GM21737 (cell line): Measurements from ENCODE around the gene SDF2.
A peak's percentile ranks its signal among the peaks of the same experiment; 100 is the strongest.
"Not testable (repeated sequence)": the region's sequence is repeated elsewhere in the genome, so short reads cannot be mapped to it uniquely, and the experiment has no call there.

Source experiments
- ATAC-seq: cut with Tn5 transposase; IDR thresholded peaks from one replicate; pipeline ENCODE4 v1.9.1; 2021; ENCODE audit warnings: mild to moderate bottlenecking, moderate library complexity; ENCODE audit not compliant: unreplicated experiment

Gene SDF2

GRCh38 chr17:28685366-28685765, 23.7 kb upstream of the SDF2 start:
- no peak for ATAC-seq

- ATAC-seq, result no peak
Measured at GRCh38 chr17:28684963-28685362, 23.3 kb upstream of the SDF2 start.

- ATAC-seq, result no peak
Measured at GRCh38 chr17:28682655-28683054, 20.9 kb upstream of the SDF2 start.

DNA sequence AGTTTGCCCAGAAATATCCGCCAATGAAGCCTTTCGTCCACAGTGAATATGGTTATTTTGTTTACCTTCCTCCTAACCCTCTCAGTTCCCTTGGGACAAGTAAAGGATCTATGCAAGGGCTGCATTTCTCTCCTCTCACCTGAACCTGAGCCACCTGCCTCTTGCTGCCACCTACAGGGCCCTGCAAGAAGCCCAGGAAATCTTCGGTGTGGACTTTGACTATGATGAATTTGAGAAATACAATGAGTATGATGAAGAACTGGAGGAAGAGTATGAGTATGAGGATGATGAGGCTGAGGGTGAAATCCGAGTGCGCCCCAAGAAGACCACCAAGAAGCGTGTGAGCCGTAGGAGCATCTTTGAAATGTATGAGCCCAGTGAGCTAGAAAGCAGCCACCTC, 14.3 kb upstream of the SDF2 start:
- ATAC-seq, result no peak

DNA sequence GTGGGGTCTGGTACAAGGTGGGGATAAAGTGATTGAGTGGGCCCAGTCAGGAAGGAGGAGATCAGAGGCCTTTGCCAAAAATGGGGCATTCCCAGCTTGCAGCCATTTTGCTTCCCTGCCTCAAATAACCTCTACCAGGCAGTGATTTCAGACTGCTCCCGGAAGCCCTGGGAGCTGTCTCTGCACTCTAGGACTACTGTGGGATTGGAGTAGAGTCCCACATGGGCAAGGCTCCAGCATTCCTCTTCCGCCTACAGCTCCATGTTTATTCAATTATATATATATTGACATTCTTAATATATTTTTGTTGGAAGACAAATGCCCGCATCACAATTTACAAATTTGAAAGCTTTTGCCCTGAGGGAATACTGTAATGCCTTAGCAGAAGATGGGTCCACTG, 13.8 kb upstream of the SDF2 start:
- ATAC-seq, result no peak

GRCh38 chr17:28669918-28670317, 8.2 kb upstream of the SDF2 start:
- ATAC-seq, result no peak

- ATAC-seq, result no peak
Measured at GRCh38 chr17:28667870-28668269, 6.2 kb upstream of the SDF2 start.

DNA sequence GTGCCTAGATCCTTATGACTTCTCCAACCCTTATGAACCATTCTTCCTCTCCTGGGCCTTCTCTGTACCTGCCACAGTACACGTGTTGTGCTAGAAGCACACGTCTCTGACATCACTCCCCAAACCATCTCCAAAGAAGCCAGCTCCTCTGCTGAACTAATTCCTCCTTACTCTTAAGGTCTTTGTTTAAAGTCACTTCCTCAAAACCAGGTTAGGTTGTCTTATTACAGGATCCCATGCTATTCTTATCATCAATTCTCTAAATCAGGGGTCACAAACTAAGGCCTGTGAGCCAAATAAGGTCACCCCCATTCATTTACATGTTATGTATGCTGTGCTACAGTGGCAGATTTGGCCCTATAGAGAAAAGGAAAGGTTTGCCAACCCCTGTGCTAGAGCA, 4.3 kb upstream of the SDF2 start:
- ATAC-seq, result no peak

- ATAC-seq, result no peak
Measured at GRCh38 chr17:28663723-28664122, 2.0 kb upstream of the SDF2 start.

DNA sequence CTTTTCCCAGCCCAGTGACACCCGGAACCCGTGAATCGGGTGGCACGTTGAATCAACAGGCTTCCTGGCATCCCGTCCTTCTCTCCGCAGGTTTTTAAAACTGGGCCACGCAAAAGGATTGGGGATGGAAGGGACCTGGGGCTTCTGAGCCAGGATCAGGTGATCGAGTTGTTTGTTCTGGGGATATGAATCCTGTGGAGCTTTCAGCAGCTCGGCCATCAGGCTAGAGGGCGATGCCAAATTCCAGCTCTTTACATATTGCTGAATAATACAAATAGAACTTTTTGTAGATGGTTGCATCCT, 772 bp upstream of the SDF2 start:
- ATAC-seq, result no peak

- not testable (repeated sequence) for ATAC-seq
Measured at GRCh38 chr17:28659497-28659881, 2.2 kb downstream of the SDF2 start.

- ATAC-seq, result not testable (repeated sequence)
Measured at GRCh38 chr17:28658766-28659496, 2.8 kb downstream of the SDF2 start.

DNA sequence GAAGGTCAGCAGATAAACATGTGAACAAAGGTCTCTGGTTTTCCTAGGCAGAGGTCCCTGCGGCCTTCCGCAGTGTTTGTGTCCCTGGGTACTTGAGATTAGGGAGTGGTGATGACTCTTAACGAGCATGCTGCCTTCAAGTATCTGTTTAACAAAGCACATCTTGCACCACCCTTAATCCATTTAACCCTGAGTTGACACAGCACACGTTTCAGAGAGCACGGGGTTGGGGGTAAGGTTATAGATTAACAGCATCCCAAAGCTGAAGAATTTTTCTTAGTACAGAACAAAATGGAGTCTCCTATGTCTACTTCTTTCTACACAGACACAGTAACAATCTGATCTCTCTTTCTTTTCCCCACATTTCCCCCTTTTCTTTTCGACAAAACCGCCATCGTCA, 3.4 kb downstream of the SDF2 start:
- ATAC-seq, result not testable (repeated sequence)

DNA sequence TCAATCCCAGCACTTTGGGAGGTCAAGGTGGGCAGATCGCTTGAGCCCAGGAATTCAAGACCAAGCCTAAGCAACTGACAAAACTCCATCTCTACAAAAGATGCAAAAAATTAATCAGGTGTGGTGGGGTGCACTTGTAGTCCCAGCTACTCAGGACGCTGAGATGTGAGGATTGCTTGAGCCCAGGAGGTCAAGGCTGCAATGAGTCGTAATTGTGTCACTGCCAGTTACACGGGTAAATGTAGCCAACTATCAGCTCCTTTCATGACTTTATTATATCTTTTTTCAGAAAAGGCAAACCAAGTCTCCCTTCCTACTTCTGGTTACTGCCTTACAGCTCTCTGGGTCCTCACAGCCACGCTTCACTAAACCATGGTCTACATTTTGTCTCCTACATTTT, 4.0 kb downstream of the SDF2 start:
- no peak for ATAC-seq

DNA sequence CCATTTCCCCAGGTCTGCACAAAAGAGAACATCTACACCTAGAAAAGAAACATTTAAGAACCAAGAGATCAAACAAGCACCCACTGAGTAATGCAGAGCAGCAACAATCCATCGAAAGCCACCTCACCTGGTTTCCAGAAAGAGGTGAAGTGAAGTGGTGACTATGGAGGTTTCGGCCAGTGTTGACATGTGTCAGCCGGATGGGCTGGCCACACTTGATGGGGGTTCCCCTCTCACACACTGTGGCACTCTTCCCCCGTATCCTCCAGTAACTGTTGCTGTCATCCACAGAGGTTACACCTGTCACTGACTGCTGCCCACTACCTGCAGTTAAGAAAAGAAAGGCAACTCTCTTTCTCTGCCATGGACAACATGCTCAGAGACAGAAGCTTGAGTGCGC, 6.5 kb downstream of the SDF2 start:
- ATAC-seq, result no peak

DNA sequence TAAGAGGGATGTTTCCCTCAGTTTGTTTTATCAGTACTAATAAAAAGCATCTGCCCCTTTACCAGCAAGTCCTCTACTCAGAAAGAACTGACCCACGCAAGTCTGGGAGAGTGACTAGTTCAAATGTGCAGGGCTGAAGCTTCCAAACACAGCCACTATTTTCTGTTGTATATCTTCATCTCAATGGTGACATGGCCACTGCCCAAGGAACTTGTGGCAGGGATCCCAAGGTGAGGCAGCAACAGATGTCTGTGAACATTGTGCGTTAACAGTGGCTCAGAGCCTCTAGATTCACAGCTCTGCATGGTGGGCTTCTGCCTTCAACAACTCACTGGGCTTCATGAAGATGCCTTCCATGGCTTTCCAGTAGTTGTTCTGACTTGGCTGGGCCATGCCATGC, 13.0 kb downstream of the SDF2 start:
- ATAC-seq, result no peak

- ATAC-seq, result no peak
Measured at GRCh38 chr17:28646039-28646754, 15.5 kb downstream of the SDF2 start.

DNA sequence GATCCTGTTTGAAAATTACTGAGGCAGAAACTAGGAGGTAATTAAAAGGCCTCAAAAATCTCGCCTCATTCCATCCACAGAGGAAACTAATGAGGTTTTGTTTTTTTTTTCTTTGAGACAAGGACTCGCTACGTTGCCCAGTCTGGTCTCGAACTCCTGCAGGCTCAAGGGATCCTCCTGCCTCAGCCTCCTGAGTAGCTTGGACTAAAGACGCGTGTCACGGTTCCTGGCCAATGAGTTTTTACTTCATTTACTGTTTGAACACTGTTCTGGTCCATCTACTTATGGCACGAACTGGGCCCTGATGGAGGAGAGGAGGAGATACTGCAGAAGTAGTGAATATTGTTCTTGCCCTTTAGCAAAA, 16.1 kb downstream of the SDF2 start:
- no peak for ATAC-seq

- peak; percentile 91 for ATAC-seq
Measured at GRCh38 chr17:28644787-28645575, 16.7 kb downstream of the SDF2 start, which contains the start of gene BLTP2. Gene BLTP2 (minus strand): TSS chr17:28645158. CDS start chr17:28645056, 102 bp downstream.

- peak; percentile 3 for ATAC-seq
Measured at GRCh38 chr17:28643983-28644786, 17.5 kb downstream of the SDF2 start.

DNA sequence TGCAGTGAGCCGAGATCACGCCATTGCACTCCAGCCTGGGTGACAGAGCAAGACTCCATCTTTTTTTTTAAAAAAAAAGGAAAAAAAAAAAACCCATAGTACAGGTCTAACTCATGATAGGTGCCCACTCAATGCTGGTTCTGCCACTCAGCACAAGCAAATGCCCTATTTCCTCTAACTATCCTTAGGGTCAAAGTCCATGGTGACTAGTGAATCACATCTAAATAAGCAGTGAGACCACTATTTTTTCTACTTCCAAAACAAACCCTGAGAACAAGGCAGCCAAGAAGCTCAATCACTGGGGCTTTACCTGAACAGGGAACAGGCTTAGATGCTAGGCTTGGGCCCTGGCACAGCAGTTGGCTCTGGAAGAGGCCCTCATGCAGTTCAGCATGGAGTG, 20.1 kb downstream of the SDF2 start:
- ATAC-seq, result no peak
